Measurements from ENCODE around the gene ANGPT4. TPM values are rescaled to one million over a fixed set of nuclear protein-coding genes. Genes with fewer than 3 reads are reported as not detected.

The ANGPT4 gene
- polyA plus RNA-seq, 6 donors from 2014 or later, result not detected

- Mint-ChIP-seq H3K36me3 (peaks cover 0 to 8% of the 10 kb centered on the region in 2 donors), H3K4me3 (no peak overlapping the region), H3K27ac (no peak overlapping the region), H3K27me3 (peaks cover 36 to 53% (median 46%) of the 10 kb centered on the region in 3 donors), H3K4me1 (peaks cover 29 to 31% (median 29%) of the 10 kb centered on the region in 3 donors), H3K9me3 (no peaks in the 10 kb centered on the region)
- DNase-seq, result no peak
- ATAC-seq (ENCODE audit: low read depth in 2 of 2), result no peak
These were observed 25.5 kb downstream of the ANGPT4 start for GRCh38 chr20:890666-891057.

- Mint-ChIP-seq H3K27me3 (peaks cover 36 to 60% (median 53%) of the 10 kb centered on the region in 3 donors), H3K36me3 (peaks cover 0 to 8% of the 10 kb centered on the region in 2 donors), H3K27ac (no peak overlapping the region), H3K9me3 (no peaks in the 10 kb centered on the region), H3K4me1 (peaks cover 29 to 32% (median 31%) of the 10 kb centered on the region in 3 donors), H3K4me3 (no peak overlapping the region)
- DNase-seq (no peak), ATAC-seq (ENCODE audit: low read depth in 2 of 2) (no peak)
These were observed 26.1 kb downstream of the ANGPT4 start for GRCh38 chr20:889932-890463.

DNA sequence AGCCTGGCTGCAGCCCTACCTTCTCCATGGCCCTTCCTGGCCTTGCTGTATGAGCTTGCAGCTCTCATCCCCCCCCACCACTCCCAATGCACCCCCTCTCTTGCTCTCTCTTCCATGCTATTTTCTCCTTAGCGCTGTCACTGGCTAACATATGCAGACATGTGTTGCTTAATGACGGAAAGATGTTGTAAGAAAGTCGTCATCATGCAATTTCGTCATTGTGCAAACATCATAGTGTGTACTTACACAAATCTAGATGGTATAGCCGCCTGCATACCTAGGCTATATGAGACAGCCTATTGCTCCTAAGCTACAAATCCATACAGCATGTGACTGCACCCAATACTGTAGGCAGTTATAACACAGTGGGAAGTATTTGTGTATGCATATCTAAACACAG lies 27.0 kb downstream of the ANGPT4 start:
- no peak overlapping the region for H3K4me3 Mint-ChIP-seq
- DNase-seq (no peak), ATAC-seq (ENCODE audit: low read depth in 2 of 2) (no peak)
- H3K36me3 Mint-ChIP-seq, result peaks cover 0 to 8% of the 10 kb centered on the region in 2 donors
- peaks cover 36 to 65% (median 62%) of the 10 kb centered on the region in 3 donors for H3K27me3 Mint-ChIP-seq
- no peaks in the 10 kb centered on the region for H3K9me3 Mint-ChIP-seq
- H3K4me1 Mint-ChIP-seq, result peaks cover 29 to 33% (median 31%) of the 10 kb centered on the region in 3 donors
- H3K27ac Mint-ChIP-seq, result no peak overlapping the region

- H3K27me3 Mint-ChIP-seq, result peaks cover 36 to 70% (median 64%) of the 10 kb centered on the region in 3 donors
- H3K4me3 Mint-ChIP-seq, result no peak overlapping the region
- H3K27ac Mint-ChIP-seq, result no peak overlapping the region
- ATAC-seq (ENCODE audit: low read depth in 2 of 2) (no peak), DNase-seq (no peak)
- H3K9me3 Mint-ChIP-seq, result no peaks in the 10 kb centered on the region
- H3K4me1 Mint-ChIP-seq, result peaks cover 21 to 27% (median 25%) of the 10 kb centered on the region in 3 donors
- H3K36me3 Mint-ChIP-seq, result peaks cover 0 to 8% of the 10 kb centered on the region in 2 donors
These were observed 28.1 kb downstream of the ANGPT4 start for GRCh38 chr20:888057-888456.

DNA sequence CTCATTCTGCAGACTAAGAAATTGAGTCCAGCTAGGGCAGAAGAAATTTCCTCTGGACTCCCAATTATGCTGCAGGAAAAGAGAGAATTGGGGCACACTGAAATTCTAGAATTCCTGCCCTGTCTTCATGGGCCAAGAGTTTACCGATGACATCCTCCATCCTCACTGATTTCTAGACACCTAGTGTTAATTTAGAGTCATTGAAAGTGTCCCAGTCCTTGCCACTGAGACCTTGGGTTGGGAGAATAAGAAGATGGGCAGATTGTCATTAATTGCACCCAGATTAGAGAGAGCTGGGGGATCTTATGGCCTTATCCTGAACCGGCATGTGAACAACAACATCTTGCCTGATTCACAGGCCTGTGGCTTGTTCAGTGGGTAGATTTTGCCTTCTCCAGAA lies 29.0 kb downstream of the ANGPT4 start:
- peaks cover 0 to 8% of the 10 kb centered on the region in 2 donors for H3K36me3 Mint-ChIP-seq
- H3K4me3 Mint-ChIP-seq, result no peak overlapping the region
- peaks cover 13 to 20% (median 19%) of the 10 kb centered on the region in 3 donors for H3K4me1 Mint-ChIP-seq
- ATAC-seq (ENCODE audit: low read depth in 2 of 2) (no peak), DNase-seq (no peak)
- H3K27ac Mint-ChIP-seq, result no peak overlapping the region
- peaks cover 35 to 64% (median 62%) of the 10 kb centered on the region in 3 donors for H3K27me3 Mint-ChIP-seq
- no peaks in the 10 kb centered on the region for H3K9me3 Mint-ChIP-seq

DNA sequence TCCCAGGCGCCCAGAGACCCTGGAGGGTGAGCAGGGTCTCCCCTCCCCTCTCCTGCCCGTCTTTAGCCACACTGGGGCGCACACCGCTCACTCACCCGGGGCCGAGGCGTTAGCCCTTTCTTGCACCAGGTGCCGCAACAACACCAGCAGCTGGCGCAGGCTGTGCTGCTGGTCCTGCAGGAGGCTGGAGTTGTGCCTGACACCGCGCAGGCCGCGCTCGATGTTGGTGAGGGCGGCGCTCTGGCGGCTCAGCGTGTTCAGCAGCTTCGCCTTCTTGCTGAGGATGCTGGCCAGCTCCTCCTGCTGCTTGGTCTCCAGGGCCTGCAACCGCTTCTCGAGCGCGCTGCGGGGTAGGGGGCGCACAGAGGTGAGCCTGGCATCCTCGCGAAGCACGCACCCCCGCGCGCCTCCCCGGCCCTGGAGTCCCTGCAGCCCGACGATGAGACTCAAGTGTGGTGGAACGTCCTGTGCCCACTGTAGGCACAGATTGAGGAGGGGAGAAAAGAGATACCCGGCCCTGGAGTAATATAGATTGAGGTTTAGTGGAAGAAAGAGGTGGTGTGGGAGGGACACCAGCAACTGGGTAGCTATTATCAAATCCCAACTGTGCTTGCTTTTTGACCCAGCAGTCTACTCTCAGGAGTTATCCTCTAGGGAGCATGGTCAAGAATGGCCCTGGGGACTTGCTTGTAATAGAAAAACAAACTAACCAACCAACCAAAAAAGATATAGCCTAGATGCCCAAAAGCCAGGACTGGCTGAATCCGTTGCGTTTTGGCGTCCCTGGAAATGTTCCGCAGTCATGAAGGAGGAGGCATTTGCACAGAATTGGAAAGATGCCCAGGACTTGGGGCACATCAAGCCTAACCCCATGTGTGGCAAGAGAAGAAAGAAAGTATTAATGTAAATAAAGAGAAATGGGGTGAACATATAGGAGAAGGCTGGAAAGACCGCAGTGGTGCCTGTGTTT lies 30.9 kb downstream of the ANGPT4 start:
- Mint-ChIP-seq H3K27me3 (peaks cover 25 to 58% (median 56%) of the 10 kb centered on the region in 3 donors), H3K9me3 (no peaks in the 10 kb centered on the region), H3K4me1 (peaks cover 0 to 4% (median 2%) of the 10 kb centered on the region in 3 donors), H3K4me3 (no peak overlapping the region), H3K36me3 (no peaks in the 10 kb centered on the region), H3K27ac (no peak overlapping the region)
- ATAC-seq (ENCODE audit: low read depth in 2 of 2) (no peak), DNase-seq (no peak)

GRCh38 chr20:881783-882144 lies 34.4 kb downstream of the ANGPT4 start:
- Mint-ChIP-seq H3K4me1 (peaks cover 0 to 4% (median 2%) of the 10 kb centered on the region in 3 donors), H3K36me3 (no peaks in the 10 kb centered on the region), H3K27ac (peak overlapping the region in 1 of 6 donors; percentile 60), H3K4me3 (no peak overlapping the region), H3K9me3 (no peaks in the 10 kb centered on the region), H3K27me3 (peaks cover 4 to 57% (median 41%) of the 10 kb centered on the region in 3 donors)
- no peak for ATAC-seq (ENCODE audit: low read depth in 2 of 2)
- DNase-seq, result no peak

DNA sequence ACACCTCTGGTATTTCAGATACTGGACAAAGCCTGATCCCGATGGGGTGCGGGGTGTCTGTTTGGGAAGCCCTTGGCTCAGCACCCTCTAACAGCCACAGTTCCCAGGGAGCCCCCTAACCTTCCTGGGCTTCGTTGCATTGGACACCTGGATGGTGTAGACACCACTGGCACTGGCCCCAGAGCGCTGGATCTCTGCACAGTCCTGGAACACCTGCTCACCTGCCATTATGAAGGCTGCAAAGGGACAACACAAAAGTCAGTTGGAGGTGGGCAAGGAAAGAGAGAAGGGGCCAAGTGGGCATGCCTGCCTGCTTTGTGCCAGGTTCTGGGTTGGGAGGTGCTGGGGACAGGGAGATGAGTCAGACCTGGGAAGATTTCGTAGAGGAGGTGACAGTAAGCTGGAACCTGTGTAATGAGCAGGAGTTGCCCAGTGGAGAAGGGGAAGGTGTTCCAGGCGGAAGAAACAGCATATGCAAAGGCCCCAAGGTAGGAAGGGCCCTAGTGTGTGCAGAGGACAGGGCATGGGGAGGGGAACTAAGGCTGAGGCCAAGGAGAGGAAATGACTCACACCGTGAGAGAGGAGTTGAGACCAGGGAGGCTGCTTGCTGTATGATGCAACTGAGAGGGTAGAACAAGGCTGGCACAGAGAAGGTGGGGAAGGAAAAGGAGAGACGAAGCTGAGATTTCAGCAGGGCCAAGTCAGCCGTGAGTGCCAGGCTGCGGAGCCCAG lies 34.9 kb downstream of the ANGPT4 start:
- Mint-ChIP-seq H3K9me3 (no peaks in the 10 kb centered on the region), H3K4me3 (no peak overlapping the region), H3K36me3 (no peaks in the 10 kb centered on the region), H3K4me1 (peaks cover 0 to 4% (median 2%) of the 10 kb centered on the region in 3 donors), H3K27me3 (peaks cover 3 to 58% (median 41%) of the 10 kb centered on the region in 3 donors), H3K27ac (peak overlapping the region in 1 of 6 donors; percentile 26)
- DNase-seq (no peak), ATAC-seq (ENCODE audit: low read depth in 2 of 2) (no peak)

- Mint-ChIP-seq H3K4me1 (no peaks in the 10 kb centered on the region), H3K4me3 (no peak overlapping the region), H3K27ac (no peak overlapping the region), H3K9me3 (no peaks in the 10 kb centered on the region), H3K27me3 (peaks cover 6 to 56% (median 28%) of the 10 kb centered on the region in 3 donors), H3K36me3 (no peaks in the 10 kb centered on the region)
- DNase-seq, result no peak
- ATAC-seq (ENCODE audit: low read depth in 2 of 2), result no peak
These were observed 36.5 kb downstream of the ANGPT4 start for GRCh38 chr20:879626-880025.

DNA sequence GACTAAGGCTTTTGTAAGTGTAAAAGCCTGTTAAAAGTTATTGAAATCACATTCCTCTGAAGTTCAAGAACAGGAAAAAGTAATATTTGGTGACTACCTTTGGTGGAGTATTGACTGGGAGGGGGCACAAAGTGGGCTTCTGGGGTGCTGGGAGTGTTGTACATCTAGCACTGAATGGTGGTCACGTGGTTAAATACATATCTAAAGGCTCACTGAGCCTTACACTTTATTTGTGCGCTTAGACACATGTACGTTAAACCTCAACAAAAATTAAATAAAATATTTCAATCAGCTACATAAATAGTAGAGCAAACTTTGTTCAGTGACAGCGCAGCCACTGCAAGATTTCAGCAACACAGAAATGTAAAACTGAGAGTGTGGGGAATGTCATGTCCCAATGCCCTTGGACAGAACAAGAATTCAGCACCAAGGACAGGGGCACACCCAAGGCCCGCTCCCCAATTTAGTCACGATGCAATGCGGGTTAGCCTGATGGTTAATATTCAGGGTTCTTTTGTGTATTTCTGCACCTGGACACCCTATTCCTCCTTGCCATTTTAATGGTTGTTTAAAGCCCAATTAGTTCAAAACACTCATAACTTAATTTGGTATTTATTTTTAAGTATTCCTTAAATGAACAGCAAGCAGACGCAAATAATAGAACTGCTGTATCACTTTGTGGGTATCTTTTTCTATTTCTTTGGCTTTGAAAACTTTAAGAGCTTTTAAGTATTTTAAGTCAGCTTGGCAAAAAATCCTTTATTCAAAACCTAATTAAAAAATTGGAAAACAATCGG lies 37.4 kb downstream of the ANGPT4 start:
- no peak overlapping the region for H3K4me3 Mint-ChIP-seq
- no peak overlapping the region for H3K27ac Mint-ChIP-seq
- no peaks in the 10 kb centered on the region for H3K36me3 Mint-ChIP-seq
- ATAC-seq (ENCODE audit: low read depth in 2 of 2) (no peak), DNase-seq (no peak)
- peaks cover 0 to 4% (median under 1%) of the 10 kb centered on the region in 3 donors for H3K4me1 Mint-ChIP-seq
- H3K27me3 Mint-ChIP-seq, result peaks cover 6 to 49% (median 23%) of the 10 kb centered on the region in 3 donors
- no peaks in the 10 kb centered on the region for H3K9me3 Mint-ChIP-seq

DNA sequence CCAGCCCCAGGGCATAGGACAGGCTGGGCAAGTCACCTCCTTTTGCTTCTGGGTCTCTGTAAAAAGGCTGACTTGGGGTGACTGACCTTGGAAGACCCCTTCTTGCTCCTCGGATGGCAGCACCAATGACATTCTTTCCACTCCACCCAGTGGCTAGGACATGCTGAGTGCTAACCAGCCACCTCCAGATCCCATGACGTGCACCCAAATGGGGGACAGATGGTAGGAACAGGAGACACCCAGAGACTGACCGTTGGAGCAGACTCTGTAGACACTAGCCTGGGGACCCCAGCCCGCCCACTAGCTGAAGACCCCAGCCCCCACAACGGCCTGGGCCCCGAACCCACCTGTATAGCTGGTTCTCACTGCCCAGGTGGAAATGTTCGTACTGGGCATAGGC lies 38.3 kb downstream of the ANGPT4 start:
- peaks cover 12 to 47% (median 22%) of the 10 kb centered on the region in 3 donors for H3K27me3 Mint-ChIP-seq
- DNase-seq (no peak), ATAC-seq (ENCODE audit: low read depth in 2 of 2) (no peak)
- peaks cover 0 to 7% (median 7%) of the 10 kb centered on the region in 3 donors for H3K4me1 Mint-ChIP-seq
- H3K27ac Mint-ChIP-seq, result no peak overlapping the region
- H3K9me3 Mint-ChIP-seq, result no peaks in the 10 kb centered on the region
- H3K4me3 Mint-ChIP-seq, result no peak overlapping the region
- no peaks in the 10 kb centered on the region for H3K36me3 Mint-ChIP-seq

DNA sequence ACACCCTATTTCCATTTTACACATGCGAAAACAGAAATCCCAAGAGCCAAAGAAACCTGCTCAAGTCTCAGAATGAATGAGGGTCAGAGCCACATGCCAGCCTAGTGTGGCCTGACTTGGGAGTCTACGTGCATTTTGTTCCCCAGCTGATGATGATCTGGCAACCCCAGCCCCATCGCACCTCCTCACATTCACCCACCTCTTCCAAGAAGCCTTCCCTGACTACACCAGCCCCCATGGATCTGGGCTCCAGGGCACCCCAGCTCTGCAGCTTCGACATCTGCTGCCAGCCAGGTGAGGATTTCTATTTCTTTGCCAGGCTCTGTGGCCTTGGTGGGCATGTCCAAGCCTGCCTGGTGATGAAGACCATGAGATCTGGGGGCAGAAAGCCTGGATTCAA lies 41.0 kb downstream of the ANGPT4 start:
- Mint-ChIP-seq H3K4me1 (peaks cover 0 to 7% (median 7%) of the 10 kb centered on the region in 3 donors), H3K27ac (peak overlapping the region in 2 of 6 donors; percentile 21 to 64), H3K4me3 (no peak overlapping the region), H3K9me3 (no peaks in the 10 kb centered on the region), H3K27me3 (peaks cover 9 to 40% (median 11%) of the 10 kb centered on the region in 3 donors), H3K36me3 (no peaks in the 10 kb centered on the region)
- no peak for DNase-seq
- ATAC-seq (ENCODE audit: low read depth in 2 of 2), result no peak

Measured in naive B cell (primary cell).